Mucosa of gallbladder (tissue), 1 donor: ENCODE results near the gene YIF1A. TPM values are rescaled to one million over a fixed set of nuclear protein-coding genes. Genes with fewer than 3 reads are reported as not detected.
"Not testable (repeated sequence)": the region's sequence is repeated elsewhere in the genome, so short reads cannot be mapped to it uniquely, and the experiment has no call there.

ENCODE experiments used
- DNase-seq: peaks from one replicate; pipeline ENCODE4 v3.0.0-alpha.2; 2020; ENCODE audit warnings: low spot score
- total RNA-seq: library from RNA; stranded (reverse); gene quantifications from one replicate; pipeline ENCODE4 v1.2.1, GENCODE V29; 2021
- donor health status: DM: no; HTN: no; CAD: no.

Gene YIF1A
- total RNA-seq, 1 donor from 2014 or later, result 103 TPM

DNA sequence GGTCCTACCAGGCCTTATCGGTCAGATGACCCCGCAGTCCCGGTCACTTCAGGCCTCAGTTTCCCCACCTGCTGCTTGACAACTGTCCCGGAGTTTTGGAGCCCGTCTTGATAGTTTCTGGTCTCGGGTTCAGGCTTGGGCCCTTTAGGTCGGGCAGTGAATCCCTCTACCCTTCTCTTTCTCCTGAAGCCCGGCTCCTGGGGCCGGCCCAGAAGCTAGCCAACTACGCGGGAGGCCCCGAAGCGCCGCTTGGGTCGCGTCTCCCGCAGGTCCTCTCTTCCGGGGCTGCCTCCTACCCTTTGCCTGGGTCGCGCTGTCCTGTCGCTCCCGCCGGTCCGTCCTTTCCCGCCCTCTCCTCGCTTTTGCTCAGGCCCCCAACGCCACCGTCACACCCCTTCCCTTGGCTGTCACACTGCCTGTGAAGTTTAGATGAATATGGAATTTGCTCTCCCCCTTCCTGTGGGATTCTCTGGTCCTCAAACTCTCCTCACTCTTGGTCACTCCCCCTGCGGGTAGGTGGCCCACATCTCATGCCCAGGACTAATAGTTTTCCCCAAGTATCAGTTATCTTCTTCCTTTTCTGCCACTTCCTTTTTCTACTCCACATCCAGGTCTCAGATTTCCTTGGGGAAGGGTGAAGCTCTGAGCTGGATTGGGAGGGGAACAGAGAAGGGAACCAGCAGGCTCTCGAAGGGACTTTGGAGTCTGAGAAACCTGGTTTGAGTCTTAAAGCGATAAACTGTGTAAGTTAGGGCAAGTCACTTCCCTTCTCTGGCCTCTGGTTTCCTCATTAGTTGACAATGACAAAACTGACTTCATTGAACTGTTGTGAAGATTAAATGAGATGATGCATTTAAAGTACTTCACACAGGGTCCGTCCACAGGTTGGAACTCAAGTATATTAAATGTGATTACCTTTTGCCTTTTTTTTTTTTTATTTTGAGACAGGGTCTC lies 19.7 kb downstream of the YIF1A start:
- DNase-seq, result no peak

DNA sequence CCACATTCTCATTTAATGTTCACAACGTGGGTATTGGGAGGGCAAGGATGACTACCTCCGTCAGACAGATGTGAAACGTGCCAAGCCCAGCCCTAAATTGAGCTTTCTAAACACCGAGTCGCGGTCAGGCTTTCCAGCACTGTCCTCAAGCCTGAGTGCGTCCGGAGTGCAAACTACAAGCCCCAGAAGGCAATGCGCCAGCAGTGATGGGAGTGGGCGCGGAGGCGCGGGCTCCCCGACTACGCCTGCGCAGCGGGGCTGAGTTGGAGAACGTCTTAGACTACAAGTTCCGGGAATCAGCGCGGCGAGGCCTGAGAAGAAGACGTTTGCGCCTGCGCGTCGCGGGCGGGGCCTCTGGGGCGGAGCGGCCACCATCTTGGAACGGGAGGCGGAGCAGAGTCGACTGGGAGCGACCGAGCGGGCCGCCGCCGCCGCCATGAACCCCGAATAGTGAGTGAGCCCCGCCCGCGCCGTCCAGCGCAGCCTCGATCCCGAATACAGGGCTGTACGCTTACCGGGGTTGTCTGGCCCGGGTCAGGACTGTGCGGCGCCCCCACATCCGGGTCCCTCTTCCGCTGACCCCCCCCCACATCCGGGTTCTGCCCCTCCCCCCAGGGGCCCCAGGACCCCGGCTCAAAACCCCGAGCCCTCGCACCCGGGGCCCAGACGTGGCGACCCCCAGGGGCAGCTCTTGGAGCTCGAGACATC lies 20.5 kb downstream of the YIF1A start, which contains the start of gene RAB1B:
Gene RAB1B, plus strand, starts transcription at position 396 of the 708 bp plus-strand sequence. Its CDS starts 41 bp downstream, at position 437.
- peak; percentile 100 for DNase-seq

DNA sequence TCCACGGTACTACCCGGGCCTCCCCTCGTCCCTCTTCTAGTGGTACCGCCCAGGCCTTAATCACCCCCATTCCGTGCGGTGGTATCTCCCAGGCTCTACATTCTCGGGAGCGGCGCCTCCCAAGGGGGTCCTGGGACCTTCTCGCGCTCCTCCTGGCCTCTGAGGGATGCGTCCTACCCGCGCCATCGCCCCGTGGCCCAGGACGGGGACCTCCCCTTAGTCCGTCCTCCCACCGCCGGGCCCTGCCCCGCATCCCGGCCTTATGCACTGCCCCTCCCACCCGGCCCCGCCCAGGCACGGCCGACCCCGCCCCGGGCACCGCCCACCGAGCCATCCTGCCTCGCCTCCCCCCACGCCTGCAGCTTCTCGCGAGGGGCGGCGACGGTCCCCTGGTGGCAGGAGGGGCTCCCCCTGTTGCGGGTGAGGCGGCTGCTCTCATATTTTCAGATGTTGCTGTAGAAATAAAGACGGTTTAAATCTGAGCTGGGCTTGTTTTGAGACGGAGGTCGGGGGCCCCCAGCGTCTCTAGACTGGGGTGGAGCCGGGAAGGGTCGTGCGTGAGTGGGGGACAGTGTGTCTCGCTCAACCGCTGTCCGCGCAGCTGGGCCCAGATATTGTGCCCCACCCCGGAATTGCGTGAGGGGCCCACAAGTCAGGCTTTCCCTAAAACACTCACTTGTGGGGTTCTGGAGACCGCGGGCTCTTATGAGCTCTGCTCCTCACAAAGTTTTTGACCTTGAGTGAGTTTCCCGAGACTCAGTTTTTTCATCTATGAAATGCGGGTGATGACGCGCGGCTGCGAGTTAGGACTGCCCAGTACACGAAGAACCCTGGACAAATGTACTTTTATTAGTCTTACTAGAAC lies 21.3 kb downstream of the YIF1A start:
- DNase-seq, result peak; percentile 88

DNA sequence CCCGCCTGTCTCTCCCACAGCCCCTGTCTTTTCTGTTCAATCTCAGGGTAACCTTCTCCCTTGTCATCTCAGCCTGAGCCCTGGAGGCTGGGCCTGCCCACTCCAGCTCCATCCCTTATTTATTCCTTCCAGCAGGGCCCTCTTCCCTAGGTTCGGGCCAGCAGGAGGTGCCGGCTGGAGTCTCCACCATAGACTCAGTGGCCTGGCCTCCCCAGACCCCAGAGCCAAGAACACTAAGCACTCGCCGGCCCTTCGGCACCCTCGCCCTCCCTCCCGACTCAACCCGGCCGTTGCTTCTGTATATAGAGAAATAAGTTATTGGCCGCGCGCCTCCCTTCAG lies 21.9 kb downstream of the YIF1A start:
- DNase-seq, result no peak

DNA sequence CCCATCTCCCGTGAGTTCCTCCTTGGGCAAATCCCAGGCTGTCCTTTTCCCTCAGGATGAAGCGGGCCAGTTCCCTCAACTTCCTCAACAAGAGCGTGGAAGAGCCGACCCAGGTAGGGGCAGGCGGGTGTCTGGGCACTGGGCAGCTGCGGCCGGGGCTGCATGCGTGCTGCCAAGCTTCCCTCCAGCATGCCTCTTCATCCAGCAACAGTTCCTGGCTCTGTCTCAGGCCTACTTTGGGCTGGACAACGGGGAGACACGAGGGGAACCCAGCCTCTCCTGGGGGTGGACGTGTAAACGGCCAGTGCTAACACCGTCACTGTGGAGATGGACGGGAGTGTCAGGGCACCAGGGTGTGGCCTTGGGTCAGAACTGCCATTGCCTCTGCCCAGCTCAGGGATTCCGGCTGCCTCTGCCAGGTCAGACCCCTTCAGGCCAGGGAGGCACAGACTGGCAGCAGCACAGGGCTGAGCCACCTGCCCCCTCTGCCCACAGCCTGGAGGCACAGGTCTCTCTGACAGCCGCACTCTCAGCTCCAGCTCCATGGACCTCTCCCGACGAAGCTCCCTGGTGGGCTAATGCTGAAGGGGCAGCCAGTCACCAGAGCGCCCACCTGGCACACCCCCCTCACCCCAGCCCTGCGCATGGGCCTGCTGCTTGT lies 22.4 kb downstream of the YIF1A start:
- DNase-seq, result no peak

DNA sequence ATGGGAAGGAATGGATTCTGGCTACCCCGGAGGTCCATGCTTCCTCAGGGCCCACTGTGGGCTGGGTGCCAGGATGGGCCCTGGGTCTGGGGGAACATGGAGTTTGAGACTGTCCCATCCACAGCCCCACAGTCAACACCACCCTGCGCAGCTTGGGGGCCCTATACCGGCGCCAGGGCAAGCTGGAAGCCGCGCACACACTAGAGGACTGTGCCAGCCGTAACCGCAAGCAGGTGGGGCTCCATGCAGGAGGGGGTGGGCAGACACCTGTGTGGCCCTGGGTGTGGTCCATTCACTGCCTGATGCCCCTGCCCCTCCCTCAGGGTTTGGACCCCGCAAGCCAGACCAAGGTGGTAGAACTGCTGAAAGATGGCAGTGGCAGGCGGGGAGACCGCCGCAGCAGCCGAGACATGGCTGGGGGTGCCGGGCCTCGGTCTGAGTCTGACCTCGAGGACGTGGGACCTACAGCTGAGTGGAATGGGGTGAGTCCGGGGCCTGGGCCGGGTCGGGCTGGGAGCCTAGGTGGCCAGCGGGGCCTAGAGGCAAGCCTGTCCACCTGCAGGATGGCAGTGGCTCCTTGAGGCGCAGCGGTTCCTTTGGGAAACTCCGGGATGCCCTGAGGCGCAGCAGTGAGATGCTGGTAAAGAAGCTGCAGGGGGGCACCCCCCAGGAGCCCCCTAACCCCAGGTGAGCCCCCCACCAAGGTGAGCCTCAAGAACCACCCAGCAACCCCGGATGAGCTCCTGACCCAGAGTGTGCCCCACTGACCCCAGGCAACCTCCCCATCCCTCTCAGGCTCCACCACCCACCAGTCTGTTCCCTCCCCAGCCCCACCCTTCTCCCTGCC lies 23.2 kb downstream of the YIF1A start:
- DNase-seq, result no peak

DNA sequence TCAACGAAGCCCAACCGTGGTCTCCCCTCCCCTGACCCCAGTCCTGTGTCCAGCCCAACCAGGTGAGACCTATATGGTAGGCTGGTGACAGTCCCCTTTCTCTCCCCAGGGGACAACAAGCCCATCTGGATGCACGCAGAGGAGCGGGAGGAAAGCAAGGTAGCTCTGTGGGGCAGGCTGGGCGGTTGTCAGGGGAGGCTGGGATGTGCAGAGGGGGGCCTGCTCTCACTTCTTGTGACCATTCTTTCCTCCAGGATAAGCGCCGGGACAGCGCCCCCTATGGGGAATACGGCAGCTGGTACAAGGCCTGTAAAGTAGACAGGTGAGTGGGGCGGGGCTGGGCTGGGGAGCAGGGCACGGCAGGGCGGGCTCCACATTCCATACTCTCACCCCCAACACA lies 24.0 kb downstream of the YIF1A start:
- no peak for DNase-seq

DNA sequence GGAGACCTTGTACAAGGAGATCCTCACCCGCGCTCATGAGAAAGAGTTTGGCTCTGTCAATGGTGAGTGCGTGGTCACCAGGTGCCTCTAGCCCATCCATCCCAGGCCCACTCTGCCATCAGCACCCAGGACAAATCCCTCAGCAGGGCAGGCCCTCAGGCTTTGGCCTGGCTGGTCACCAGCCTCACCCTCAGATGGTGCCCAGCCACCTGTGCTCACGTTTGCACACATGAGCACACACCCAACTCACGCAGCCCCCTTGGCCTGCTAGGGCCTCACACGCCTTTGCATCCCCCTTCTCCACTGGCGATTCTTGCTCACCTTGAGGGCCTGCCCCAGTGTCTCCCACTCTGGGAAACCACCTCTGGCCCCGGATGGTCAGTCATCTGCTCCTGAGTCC lies 24.6 kb downstream of the YIF1A start:
- DNase-seq, result no peak

DNA sequence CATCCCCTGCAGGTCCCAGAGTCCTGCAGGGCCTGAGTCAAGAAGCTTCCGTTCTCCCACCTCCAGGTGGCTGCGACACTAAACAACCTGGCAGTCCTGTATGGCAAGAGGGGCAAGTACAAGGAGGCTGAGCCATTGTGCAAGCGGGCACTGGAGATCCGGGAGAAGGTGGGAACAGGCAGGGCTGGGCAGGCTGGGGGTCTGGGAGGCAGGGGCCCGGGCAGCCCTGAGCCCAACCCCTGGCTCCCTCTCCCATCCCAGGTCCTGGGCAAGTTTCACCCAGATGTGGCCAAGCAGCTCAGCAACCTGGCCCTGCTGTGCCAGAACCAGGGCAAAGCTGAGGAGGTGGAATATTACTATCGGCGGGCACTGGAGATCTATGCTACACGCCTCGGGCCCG lies 25.2 kb downstream of the YIF1A start:
- no peak for DNase-seq

DNA sequence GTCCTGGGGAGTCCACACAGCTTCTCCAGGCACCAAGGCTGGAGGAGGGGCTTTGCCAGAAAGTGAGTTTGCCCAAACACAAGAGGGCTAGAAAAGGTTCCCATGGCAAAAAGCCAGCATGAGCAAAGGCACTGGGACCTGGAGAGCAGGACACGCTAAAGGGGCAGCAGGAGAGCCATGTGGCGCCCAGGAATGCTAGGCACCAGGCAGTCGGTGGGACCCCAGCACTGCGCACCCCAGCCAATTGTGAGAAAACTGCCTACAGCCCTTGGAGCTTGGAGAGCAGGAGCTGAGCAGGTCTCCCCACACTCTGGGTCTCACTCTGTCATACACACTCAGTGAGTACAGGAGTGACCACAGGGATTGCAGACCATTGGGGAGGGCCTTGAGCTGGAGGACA lies 25.7 kb downstream of the YIF1A start:
- DNase-seq, result no peak

DNA sequence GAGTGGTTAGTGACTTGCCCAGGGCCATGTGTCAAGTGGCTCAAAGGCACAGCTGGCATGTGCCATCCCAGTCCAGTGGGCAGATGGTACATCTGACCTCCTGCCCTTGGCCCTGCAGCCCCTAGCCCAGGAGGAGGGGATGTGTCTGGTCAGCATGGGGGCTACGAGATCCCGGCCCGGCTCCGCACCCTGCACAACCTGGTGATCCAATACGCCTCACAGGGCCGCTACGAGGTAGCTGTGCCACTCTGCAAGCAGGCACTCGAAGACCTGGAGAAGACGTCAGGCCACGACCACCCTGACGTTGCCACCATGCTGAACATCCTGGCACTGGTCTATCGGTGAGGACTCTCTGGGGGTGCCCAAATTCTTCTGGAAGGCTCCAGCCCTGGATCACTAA lies 26.2 kb downstream of the YIF1A start:
- no peak for DNase-seq

DNA sequence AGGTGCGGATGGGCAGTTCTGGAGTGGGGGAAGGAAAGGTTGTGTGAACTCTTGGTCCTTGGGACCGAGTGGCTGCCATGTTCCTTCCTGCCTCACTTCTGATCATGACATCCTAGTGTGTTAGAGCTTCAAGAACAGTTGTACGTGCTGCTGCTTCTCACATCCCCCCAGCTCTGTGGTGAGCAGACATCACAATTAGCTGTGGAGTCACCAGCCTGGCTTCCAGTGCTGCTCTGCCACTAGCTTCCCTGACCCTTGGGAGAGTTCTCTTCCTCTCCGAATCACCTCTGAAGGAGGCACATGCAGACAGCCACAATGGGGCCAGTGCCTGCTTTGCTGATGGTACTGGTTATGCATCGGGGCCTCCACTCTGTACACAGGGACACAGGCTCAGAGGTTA lies 26.8 kb downstream of the YIF1A start:
- no peak for DNase-seq

DNA sequence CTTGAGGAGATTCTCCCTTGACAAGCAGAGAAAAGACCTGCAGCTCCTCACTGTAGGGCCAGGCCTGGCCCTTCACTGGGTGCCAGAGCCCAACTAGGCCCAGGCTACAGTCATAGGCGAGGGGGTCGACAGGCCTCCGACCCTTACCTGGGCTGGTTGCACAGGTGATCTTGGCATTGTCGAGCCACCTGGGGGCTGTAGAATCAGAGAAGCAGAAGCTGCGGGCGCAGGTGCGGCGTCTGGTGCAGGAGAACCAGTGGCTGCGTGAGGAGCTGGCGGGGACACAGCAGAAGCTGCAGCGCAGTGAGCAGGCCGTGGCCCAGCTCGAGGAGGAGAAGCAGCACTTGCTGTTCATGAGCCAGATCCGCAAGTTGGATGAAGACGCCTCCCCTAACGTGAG lies 27.4 kb downstream of the YIF1A start:
- no peak for DNase-seq

DNA sequence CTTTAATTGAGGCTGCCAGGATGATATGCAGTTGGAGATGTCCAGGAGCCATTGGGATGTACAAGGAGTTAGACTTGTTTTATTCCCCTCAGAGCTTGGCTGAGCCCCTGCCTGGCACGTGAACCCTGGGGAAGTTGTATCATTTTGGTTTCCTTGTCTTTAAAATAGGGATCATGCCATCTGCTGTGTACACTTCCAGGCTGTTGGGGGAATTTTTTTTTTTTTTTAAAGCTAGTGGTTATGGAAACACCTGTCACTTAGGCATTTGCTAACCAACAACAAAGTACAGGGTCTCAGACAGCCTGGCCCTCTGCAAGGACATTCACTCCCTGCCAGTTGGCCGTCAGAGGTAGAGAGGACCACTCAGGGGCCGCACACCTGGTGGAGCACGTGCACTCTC lies 29.0 kb downstream of the YIF1A start:
- DNase-seq, result no peak

DNA sequence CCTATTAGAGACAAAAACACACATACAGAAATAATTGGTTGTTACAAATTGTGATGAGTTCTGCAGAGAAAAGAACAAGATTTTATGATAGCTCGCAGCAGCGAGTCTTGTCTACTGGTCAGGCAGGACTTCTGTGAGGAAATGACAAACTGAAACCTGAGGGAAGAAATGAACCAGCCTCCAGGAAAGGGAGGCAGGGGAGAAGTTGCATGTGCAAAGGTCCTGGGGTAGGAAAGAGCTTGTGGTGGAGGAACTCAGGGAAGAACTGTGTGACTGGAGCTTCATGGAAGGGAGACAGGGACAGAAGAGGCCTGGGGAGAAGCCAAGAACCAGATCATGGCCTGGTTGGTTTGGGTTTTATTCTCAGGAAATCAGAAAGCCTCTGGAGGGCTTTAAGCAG lies 29.7 kb downstream of the YIF1A start:
- DNase-seq, result no peak

DNA sequence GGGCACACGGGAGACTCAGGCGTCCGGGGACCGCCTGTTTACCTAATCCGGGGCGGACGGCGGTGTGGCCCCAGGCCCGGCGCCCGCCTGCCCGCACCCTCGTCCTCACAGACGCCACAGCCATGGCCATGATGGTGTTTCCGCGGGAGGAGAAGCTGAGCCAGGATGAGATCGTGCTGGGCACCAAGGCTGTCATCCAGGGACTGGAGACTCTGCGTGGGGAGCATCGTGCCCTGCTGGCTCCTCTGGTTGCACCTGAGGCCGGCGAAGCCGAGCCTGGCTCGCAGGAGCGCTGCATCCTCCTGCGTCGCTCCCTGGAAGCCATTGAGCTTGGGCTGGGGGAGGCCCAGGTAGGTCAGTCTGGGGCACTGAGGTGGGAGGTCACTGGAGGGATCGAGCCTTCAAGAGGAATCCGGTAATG lies 30.5 kb downstream of the YIF1A start:
- no peak for DNase-seq

DNA sequence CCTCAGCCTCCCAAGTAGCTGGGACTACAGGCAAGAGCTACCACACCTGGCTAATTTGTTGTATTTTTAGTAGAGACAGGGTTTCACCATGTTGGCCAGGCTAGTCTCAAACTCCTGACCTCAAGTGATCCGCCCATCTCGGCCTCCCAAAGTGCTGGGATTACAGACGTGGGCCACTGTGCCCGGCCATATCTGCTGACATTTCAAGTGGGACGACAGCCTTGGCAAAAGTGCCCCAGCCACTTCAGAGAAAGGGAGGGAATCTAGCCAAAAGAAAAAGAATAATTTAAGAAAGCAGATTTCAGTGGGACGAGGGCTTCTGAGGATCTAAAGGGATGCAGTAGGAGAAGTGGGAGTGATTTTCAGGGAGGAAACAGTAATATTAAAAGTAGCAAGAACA lies 35.9 kb downstream of the YIF1A start:
- not testable (repeated sequence) for DNase-seq

DNA sequence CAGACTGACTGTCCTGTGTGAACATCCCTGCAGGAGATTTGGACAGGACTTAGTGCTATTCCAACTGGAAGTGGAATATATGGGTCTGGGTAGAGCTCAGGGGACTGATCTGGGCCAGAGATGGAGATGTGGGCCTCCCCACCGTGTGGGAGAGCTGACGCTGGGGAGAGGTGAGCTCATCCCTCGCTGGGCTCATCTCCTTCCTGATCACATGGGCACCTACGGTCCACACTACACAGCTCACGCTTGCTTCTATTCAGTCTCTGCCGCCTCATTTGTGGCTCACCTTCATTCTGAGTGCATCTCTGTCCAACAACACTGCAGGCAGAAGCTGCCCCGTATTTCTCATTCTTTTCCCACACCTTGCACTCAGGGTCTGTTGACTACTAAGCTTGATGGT lies 37.1 kb downstream of the YIF1A start:
- DNase-seq, result no peak

DNA sequence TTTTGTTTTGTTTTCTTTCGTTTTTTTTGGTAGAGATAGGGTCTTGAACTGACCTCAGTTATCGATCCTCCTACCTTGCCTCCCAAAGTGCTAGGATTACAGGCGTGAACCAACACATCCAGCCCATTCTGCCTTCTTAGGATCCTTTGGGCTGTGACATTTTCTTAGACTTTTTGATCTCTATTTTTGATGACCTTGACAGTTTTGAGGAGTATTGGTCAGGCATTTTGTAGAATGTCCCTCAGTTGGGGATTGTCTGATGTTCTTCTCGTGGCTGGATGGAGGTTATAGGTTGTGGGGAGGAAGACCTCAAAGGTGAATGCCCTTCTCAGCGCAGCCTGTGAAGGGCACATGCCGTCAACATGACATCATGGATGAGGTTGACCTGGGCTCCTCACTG lies 40.0 kb downstream of the YIF1A start:
- DNase-seq, result no peak

DNA sequence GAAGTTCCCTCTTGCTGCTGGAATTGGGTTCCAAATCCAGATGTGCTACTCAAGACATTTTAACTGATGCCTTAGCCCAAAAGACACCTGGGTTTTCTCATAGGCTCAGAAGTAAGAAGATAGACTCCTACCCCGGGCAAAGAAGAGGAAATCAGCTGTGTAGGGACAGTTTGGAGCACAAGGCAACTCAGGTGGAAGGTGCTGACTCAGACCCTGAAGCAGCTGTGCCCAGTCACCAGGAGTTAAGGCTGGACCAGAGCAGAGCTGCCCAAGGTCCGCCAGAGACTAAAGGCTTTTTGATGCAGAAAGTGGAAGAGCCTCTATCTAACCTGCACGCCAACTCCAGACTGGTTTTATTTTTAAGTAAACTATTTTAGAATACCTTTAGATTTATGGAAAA lies 41.1 kb downstream of the YIF1A start:
- DNase-seq, result no peak

DNA sequence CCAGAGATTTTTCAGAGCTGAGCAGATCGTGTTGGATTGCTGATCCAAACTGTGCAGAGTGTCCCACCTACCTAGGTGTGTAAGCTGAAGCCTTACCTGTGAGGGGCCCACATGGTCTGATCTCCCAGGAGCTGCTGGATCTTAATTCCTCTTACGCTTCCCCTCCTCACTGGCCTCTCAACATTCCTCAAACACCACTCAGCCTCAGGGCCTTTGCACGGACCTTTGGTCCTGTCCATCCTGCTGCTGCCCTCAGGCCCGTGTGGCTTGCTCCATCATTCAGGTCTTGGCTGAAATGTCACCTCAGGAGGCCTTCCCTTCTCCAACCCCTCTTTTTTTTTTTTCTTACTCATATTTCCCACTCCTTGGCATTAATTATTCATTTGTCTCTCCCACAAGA lies 41.6 kb downstream of the YIF1A start:
- no peak for DNase-seq
